ENCODE measurements around the gene SYNE1. TPM values are rescaled to one million over a fixed set of nuclear protein-coding genes. Genes with fewer than 3 reads are reported as not detected.
"Not testable (repeated sequence)": the region's sequence is repeated elsewhere in the genome, so short reads cannot be mapped to it uniquely, and the experiment has no call there.

Gene SYNE1
- polyA plus RNA-seq, 6 donors from 2014 or later = 24.1 to 50.3 (median 30.9) TPM

- Mint-ChIP-seq H3K27me3 (peaks cover 2 to 11% (median 5%) of the 10 kb centered on the region in 3 donors), H3K4me1 (no peaks in the 10 kb centered on the region), H3K36me3 (no peaks in the 10 kb centered on the region), H3K4me3 (no peak overlapping the region), H3K27ac (no peak overlapping the region), H3K9me3 (peaks cover 0 to 5% (median 0%) of the 10 kb centered on the region in 7 donors)
- no peak for DNase-seq
- ATAC-seq (ENCODE audit: low read depth in 2 of 2) = no peak
Observed at GRCh38 chr6:152532556-152533422, 104.4 kb downstream of the SYNE1 start.

GRCh38 chr6:152531659-152532058 lies 105.5 kb downstream of the SYNE1 start:
- H3K36me3 Mint-ChIP-seq = no peaks in the 10 kb centered on the region
- peak overlapping the region in 1 of 6 donors; percentile 61 for H3K27ac Mint-ChIP-seq
- H3K27me3 Mint-ChIP-seq = peaks cover 3 to 14% (median 7%) of the 10 kb centered on the region in 3 donors
- DNase-seq (no peak), ATAC-seq (ENCODE audit: low read depth in 2 of 2) (no peak)
- H3K9me3 Mint-ChIP-seq = peaks cover 0 to 5% (median 0%) of the 10 kb centered on the region in 7 donors
- no peak overlapping the region for H3K4me3 Mint-ChIP-seq
- H3K4me1 Mint-ChIP-seq = no peaks in the 10 kb centered on the region

GRCh38 chr6:152529369-152529768 lies 107.8 kb downstream of the SYNE1 start:
- peaks cover 3 to 8% (median 7%) of the 10 kb centered on the region in 3 donors for H3K27me3 Mint-ChIP-seq
- no peaks in the 10 kb centered on the region for H3K4me1 Mint-ChIP-seq
- no peak for ATAC-seq (ENCODE audit: low read depth in 2 of 2)
- H3K4me3 Mint-ChIP-seq = no peak overlapping the region
- no peak for DNase-seq
- no peak overlapping the region for H3K27ac Mint-ChIP-seq
- H3K36me3 Mint-ChIP-seq = no peaks in the 10 kb centered on the region
- peaks cover 0 to 5% (median 0%) of the 10 kb centered on the region in 7 donors for H3K9me3 Mint-ChIP-seq

GRCh38 chr6:152514120-152514519 lies 123.0 kb downstream of the SYNE1 start:
- ATAC-seq (ENCODE audit: low read depth in 2 of 2); H3K4me3 Mint-ChIP-seq; DNase-seq; H3K4me1 Mint-ChIP-seq; H3K36me3 Mint-ChIP-seq; H3K27ac Mint-ChIP-seq; H3K27me3 Mint-ChIP-seq: not testable (repeated sequence)
- peaks cover 0 to 11% (median 7%) of the 10 kb centered on the region in 7 donors for H3K9me3 Mint-ChIP-seq

- ATAC-seq (ENCODE audit: low read depth in 2 of 2) (no peak), DNase-seq (no peak)
- H3K4me3 Mint-ChIP-seq = no peak overlapping the region
- H3K27me3 Mint-ChIP-seq = no peaks in the 10 kb centered on the region
- no peaks in the 10 kb centered on the region for H3K36me3 Mint-ChIP-seq
- no peak overlapping the region for H3K27ac Mint-ChIP-seq
- H3K9me3 Mint-ChIP-seq = peaks cover 0 to 9% (median 6%) of the 10 kb centered on the region in 7 donors
- H3K4me1 Mint-ChIP-seq = no peaks in the 10 kb centered on the region
Observed at GRCh38 chr6:152509916-152510315, 127.2 kb downstream of the SYNE1 start.

- Mint-ChIP-seq H3K4me3 (no peak overlapping the region), H3K27me3 (no peaks in the 10 kb centered on the region), H3K36me3 (no peaks in the 10 kb centered on the region), H3K4me1 (no peaks in the 10 kb centered on the region), H3K9me3 (peaks cover 0 to 5% (median 0%) of the 10 kb centered on the region in 7 donors), H3K27ac (no peak overlapping the region)
- DNase-seq (no peak), ATAC-seq (ENCODE audit: low read depth in 2 of 2) (no peak)
Observed at GRCh38 chr6:152508477-152508876, 128.7 kb downstream of the SYNE1 start.

- no peak for DNase-seq
- ATAC-seq (ENCODE audit: low read depth in 2 of 2) = no peak
- Mint-ChIP-seq H3K9me3 (no peaks in the 10 kb centered on the region), H3K27me3 (no peaks in the 10 kb centered on the region), H3K27ac (no peak overlapping the region), H3K4me3 (no peak overlapping the region), H3K36me3 (no peaks in the 10 kb centered on the region), H3K4me1 (no peaks in the 10 kb centered on the region)
Observed at GRCh38 chr6:152503546-152503945, 133.6 kb downstream of the SYNE1 start.

GRCh38 chr6:152502421-152503188 lies 134.6 kb downstream of the SYNE1 start:
- Mint-ChIP-seq H3K36me3 (no peaks in the 10 kb centered on the region), H3K27me3 (peaks cover 0 to 4% (median 0%) of the 10 kb centered on the region in 3 donors), H3K27ac (no peak overlapping the region), H3K4me3 (no peak overlapping the region), H3K4me1 (no peaks in the 10 kb centered on the region), H3K9me3 (no peaks in the 10 kb centered on the region)
- DNase-seq (no peak), ATAC-seq (ENCODE audit: low read depth in 2 of 2) (no peak)

GRCh38 chr6:152499931-152500330 lies 137.2 kb downstream of the SYNE1 start:
- peaks cover 0 to 4% (median 0%) of the 10 kb centered on the region in 3 donors for H3K27me3 Mint-ChIP-seq
- ATAC-seq (ENCODE audit: low read depth in 2 of 2) (no peak), DNase-seq (no peak)
- H3K4me1 Mint-ChIP-seq = no peaks in the 10 kb centered on the region
- no peaks in the 10 kb centered on the region for H3K9me3 Mint-ChIP-seq
- H3K4me3 Mint-ChIP-seq = no peak overlapping the region
- no peak overlapping the region for H3K27ac Mint-ChIP-seq
- no peaks in the 10 kb centered on the region for H3K36me3 Mint-ChIP-seq

GRCh38 chr6:152496731-152497130 lies 140.4 kb downstream of the SYNE1 start:
- Mint-ChIP-seq H3K9me3 (no peaks in the 10 kb centered on the region), H3K4me1 (no peaks in the 10 kb centered on the region), H3K36me3 (no peaks in the 10 kb centered on the region), H3K27me3 (peaks cover 0 to 4% (median 0%) of the 10 kb centered on the region in 3 donors), H3K27ac (no peak overlapping the region), H3K4me3 (no peak overlapping the region)
- ATAC-seq (ENCODE audit: low read depth in 2 of 2) (no peak), DNase-seq (no peak)

- not testable (repeated sequence) for H3K9me3 Mint-ChIP-seq; DNase-seq; H3K4me1 Mint-ChIP-seq; H3K4me3 Mint-ChIP-seq; H3K36me3 Mint-ChIP-seq; H3K27me3 Mint-ChIP-seq; ATAC-seq (ENCODE audit: low read depth in 2 of 2); H3K27ac Mint-ChIP-seq
Observed at GRCh38 chr6:152495456-152495855, 141.7 kb downstream of the SYNE1 start.

GRCh38 chr6:152492281-152492680 lies 144.9 kb downstream of the SYNE1 start:
- H3K4me3 Mint-ChIP-seq; DNase-seq; H3K9me3 Mint-ChIP-seq; H3K4me1 Mint-ChIP-seq; H3K27me3 Mint-ChIP-seq; H3K27ac Mint-ChIP-seq; ATAC-seq (ENCODE audit: low read depth in 2 of 2); H3K36me3 Mint-ChIP-seq: not testable (repeated sequence)

- H3K9me3 Mint-ChIP-seq; ATAC-seq (ENCODE audit: low read depth in 2 of 2); H3K4me1 Mint-ChIP-seq; H3K27ac Mint-ChIP-seq; H3K4me3 Mint-ChIP-seq; DNase-seq; H3K36me3 Mint-ChIP-seq; H3K27me3 Mint-ChIP-seq: not testable (repeated sequence)
Observed at GRCh38 chr6:152491501-152491900, 145.7 kb downstream of the SYNE1 start.

GRCh38 chr6:152490971-152491378 lies 146.2 kb downstream of the SYNE1 start:
- H3K9me3 Mint-ChIP-seq; H3K4me1 Mint-ChIP-seq; H3K27ac Mint-ChIP-seq; H3K36me3 Mint-ChIP-seq; ATAC-seq (ENCODE audit: low read depth in 2 of 2); H3K27me3 Mint-ChIP-seq; DNase-seq; H3K4me3 Mint-ChIP-seq: not testable (repeated sequence)

Data from naive B cell (primary cell).